HG03558 (cell line): ENCODE results near the gene G2E3.
"Not testable (repeated sequence)": the region's sequence is repeated elsewhere in the genome, so short reads cannot be mapped to it uniquely, and the experiment has no call there.

Experiments used
- ATAC-seq: cut with Tn5 transposase; IDR thresholded peaks from one replicate; pipeline ENCODE4 v1.9.1; 2021; ENCODE audit warnings: moderate number of reproducible peaks; ENCODE audit not compliant: unreplicated experiment; ENCODE audit errors: extremely low read depth

Gene G2E3

DNA sequence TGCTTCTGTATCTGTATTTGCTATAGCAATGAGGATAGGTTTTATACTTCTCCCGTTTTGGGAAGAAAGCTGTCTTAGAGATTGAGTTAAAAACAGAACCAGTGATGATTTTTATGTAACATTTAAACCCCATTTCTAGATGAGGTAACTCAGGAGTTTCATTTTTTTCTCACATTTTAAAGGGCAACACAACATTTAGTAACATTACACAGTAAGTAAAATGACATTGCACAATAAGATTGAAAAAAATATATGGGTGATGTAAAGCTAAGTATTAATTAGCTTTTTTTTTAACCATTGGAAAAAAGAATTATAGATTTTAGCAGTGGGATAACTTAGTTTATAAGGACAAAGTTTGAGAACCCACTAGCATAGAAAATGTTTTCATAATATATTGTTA is 38.0 kb downstream of the G2E3 start:
- no peak for ATAC-seq

GRCh38 chr14:30597504-30597903 is 38.5 kb downstream of the G2E3 start:
- no peak for ATAC-seq

GRCh38 chr14:30600922-30601918 is 42.3 kb downstream of the G2E3 start:
- no peak for ATAC-seq

DNA sequence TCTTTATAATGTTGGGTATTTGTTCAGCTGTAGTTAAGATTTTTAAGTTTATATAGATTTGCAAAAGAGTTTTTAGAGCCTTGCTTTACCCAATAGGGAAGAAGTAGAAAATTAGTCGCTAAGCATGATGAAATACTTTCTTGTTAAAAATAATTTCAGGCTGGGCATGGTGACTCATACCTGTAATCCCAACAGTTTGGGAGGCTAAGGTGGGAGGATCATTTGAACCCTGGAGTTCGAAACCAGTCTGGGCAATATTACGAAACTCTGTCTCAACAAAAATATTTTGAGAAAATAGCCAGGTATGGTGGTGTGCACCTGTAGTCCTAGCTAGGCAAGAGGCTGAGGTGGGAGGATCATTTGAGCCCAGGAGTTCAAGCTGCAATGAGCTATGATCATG is 44.4 kb downstream of the G2E3 start:
- ATAC-seq, result no peak

GRCh38 chr14:30604696-30605095 is 45.7 kb downstream of the G2E3 start:
- not testable (repeated sequence) for ATAC-seq

GRCh38 chr14:30607156-30607780 is 48.3 kb downstream of the G2E3 start:
- ATAC-seq, result no peak

DNA sequence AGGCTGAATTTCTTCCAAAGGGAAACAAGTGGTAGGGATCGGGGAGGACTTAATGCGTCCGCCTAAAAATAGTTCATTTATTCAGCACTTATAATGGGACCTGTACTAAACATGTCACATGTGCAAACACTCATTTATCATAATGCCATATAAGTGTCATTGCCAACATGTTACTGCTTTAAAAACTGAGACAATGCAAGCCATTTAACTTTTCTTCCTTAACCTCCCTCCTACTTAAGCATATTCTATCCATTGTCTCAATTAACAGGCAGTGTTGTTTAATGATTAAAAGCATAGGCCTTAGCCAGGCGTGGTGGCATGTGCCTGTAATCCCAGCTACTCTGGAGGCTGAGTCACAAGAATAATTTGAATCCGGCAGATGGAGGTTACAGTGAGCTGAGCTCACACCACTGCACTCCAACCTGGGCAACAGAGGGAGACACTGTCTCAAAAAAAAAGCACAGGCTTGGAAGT is 49.6 kb downstream of the G2E3 start:
- no peak for ATAC-seq

DNA sequence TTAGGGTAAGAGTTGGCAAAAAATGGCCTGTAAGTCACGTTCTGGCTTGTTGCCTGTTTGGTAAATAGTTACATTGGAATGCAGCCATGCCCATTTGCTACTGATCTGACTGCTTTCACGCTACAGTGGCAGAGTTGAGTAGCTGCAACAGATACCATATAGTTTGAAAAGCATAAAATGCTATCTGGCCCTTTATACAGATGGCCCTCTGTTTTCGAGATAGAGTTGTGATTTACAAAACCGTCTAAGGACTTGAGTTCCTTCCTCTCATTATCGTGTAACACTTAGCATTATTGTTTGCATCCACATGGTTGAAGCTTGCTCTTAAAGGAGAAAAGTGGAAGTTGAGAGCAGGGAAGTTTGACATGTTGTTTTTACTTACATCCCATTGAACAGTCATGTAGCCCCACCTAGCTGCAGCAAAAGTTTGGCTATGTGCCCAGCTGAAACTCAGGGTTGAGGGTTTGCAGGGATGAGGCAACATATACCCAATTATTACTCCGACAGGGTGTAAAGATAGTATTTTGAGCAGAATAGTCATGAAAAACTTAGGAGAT is 51.9 kb downstream of the G2E3 start:
- ATAC-seq, result no peak

DNA sequence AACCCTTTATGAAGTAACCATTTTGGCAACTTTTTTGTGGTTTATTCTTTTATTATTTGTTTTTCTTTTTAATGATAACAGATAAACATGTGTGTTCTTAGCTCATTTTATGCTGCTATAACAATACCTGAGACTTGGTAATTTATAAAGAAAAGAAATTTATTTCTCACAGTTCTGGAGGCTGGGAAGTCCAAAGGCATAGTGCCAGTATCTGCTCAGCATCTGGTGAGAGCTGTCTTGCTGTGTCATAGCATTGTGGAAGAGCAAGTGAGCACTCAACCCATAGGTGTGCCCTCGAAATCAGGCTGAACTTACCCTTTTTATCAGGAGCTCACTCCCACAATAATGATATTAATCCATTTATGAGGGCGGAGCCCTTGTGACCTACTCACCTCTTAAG is 55.2 kb downstream of the G2E3 start:
- ATAC-seq, result no peak

DNA sequence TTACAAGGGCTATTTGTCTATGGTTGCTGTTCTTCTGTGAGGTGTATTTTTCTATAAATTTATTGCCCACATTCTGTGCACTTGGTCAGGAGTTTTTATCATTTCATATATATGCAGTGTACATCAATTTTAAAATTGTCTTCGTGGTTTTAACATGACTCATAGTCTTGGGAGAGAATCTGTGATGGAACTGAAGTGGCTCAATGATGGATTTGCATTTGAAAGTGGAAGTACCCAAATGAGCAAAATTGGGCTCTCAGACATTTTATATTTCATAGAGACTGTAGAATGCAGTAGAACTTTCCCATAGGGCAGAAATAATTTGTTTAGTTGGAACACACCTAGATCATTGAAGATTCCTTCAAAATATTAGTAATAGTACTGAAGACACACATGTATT is 61.2 kb downstream of the G2E3 start:
- ATAC-seq, result peak; percentile 41

DNA sequence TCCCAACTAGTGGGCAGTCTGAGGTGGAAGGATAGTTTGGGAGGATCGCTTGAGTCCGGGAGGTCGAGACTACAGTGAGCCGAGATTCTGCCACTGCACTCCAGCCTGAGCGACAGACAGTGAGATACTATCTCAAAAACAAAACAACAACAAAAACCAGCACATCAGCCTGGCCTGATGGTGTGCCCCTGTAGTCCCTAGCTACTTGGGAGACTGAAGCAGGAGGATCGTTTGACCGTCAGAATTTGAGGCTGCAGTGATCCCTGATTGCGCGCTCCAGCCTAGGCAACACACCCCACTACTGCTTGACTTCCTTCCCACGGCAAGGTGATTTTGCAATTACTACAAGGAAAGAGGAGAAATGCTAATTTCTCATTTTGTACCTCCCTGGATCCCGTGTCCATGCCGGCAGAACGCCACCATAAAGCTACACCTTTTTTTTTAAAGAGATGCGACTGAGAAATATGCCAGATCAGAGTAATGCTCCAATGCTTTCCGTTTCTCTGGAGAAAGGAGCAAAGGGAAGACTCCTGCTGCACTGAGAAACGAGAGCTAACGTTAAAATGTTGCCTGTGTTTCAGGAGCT is 62.5 kb downstream of the G2E3 start:
- ATAC-seq, result no peak

DNA sequence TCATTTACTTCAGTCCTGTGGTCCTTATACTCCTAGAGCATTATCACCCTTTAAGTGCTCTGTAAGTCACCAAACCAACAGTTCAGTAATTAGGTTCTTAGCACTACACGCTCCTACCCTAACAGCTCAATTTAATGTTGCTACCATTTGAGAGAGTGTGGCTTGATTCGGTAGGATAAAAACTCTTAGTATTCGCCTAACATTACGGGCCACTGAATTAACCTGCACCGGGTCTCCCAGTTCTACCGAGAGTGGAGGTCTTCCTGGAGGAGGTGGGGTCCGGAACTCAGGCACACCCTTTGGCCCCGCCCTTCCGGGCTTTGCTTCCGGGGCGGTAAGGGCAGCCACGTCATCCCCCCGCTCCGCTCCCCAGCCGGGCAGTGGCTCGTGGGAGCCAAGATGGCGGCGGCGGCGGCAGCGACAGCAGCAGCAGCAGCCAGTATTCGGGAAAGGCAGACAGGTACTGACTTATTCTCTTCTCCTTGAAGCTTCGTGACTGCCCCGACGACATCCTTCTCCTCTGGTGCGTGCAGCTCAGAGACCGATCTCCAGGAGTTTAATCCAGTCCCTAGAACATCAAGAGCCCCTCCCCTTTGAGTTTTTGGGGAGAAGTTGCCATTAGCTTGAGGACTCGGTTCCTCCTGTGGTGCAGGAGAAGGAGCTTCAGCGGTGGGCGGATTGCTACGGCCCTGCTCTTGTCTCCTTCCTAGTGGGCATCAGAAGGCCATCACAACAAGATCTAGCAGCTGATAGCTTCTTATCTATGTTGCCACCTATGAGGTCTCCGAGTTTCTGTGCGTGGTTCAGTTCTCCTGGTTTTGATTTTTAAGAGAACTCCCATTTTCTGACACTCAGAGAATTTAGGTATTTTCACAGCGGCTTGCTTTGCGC is 63.2 kb downstream of the G2E3 start, which contains the start of gene SCFD1:
Gene SCFD1, plus strand, starts transcription at position 380 of the 891 bp plus-strand sequence. Its CDS starts 20 bp downstream, at position 400.
- ATAC-seq, result peak; percentile 78

DNA sequence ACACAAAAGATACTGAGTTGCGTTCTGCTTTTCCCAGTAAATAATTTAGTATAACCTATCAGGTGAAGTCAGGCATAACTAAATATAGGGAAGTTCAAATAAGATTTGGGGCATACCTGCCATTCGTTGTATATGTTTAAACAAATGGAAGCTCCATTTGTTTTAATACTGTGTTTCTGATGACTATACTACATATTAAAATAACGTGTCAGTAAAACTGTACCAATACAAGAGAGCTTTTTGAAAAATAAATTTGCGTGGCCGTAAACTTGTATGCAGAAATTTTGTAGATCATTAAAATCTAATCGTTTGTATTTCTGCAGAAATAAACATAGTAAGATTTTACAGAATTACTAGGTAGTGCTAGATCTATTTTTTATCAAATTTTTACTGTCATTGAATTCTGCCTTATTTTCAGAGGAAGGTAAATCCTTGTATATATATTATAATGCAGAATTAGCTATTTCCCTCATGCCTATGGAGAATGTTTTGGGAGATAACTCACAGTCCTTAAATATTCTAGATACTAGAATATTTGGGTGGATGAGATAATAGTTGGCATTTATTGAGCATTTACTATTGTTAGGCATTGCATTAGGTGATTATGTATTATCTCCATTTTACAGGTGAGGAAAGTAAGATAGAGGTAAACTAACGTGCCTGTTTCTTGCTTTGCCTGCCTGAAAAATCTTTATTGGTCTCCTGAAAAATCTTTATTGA is 64.6 kb downstream of the G2E3 start:
- no peak for ATAC-seq

DNA sequence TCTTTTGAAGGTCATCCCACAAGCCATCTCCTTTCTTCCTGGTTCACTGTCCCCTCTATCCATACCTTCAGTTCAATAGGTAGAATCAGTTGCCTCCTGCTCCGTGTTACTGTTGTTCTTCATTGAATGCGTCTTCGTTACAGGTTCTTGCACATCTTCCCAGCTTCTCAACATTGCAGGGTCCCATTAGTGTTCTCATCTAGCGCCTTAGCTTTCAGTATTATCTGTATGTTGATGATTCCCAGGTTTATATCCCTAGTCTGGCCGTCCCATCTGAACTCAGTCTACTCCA is 65.1 kb downstream of the G2E3 start:
- no peak for ATAC-seq

GRCh38 chr14:30625533-30625932 is 66.6 kb downstream of the G2E3 start:
- no peak for ATAC-seq

GRCh38 chr14:30629432-30629831 is 70.5 kb downstream of the G2E3 start:
- not testable (repeated sequence) for ATAC-seq

GRCh38 chr14:30630248-30630647 is 71.3 kb downstream of the G2E3 start:
- no peak for ATAC-seq

DNA sequence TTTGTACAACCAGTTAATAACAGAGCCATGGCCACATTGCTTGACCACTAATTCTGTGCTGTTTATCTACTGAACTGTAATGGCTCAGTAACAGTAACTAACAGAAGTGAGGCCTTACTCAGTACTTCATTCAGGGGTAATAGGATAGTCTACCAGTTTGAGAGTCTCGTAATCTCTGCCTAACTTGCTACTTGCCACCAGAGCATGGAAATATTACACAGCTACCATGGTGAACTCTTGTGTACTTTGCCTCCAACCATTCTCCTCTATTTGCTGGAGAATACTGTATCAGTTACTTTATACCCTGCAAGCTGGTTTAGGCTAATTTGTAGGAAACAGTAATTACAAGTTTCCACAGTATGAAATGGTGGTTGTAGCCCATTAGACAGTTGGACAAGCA is 73.8 kb downstream of the G2E3 start:
- no peak for ATAC-seq

GRCh38 chr14:30638926-30639325 is 80.0 kb downstream of the G2E3 start:
- ATAC-seq, result no peak
